Thyroid gland (tissue), 4 donors: ENCODE measurements around the gene KIF25.

Experiments used
- POLR2A ChIP-seq, 2 donors: fragments of 450-650 bp; IDR thresholded peaks; one replicate each; pipeline ENCODE4 v1.6.1; 2017; ENCODE audit warnings: antibody characterized with exemption in 2 of 2, mild to moderate bottlenecking in 2 of 2, moderate library complexity in 1 of 2
- TF ChIP-seq, protein P1 (sequence below), 6 experiments: fragments of 200-600 bp in 3 of 6; fragments of 450-650 bp in 3 of 6; sonication (generic) in 3 of 6; IDR thresholded peaks; one replicate each; pipeline ENCODE4 v1.5.1; 2016 to 2019; ENCODE audit warnings: antibody characterized with exemption in 6 of 6, mild to moderate bottlenecking in 2 of 6, inconsistent platforms in 1 of 6, moderate library complexity in 1 of 6

DNA sequence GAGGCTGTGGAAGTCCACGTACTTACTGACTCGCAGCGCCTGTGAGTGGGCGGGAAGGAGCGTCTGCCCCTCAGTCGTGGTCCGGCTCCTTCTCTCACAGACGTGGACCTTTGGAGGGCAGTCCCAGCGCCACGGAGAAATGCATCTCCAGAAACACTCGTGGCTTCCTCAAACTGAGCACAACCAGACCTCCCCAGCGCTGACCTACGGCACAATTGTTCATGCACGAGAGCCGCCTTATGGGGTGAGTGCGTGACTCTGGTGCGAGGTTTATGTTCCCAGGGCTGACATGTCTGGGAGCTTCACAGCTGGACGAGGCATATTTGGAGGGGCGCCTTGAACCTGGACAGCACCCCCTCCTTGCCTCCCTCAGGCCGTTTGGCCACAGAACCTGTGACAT, 51.8 kb downstream of the KIF25 start:
- TF ChIP-seq, protein P1, sequence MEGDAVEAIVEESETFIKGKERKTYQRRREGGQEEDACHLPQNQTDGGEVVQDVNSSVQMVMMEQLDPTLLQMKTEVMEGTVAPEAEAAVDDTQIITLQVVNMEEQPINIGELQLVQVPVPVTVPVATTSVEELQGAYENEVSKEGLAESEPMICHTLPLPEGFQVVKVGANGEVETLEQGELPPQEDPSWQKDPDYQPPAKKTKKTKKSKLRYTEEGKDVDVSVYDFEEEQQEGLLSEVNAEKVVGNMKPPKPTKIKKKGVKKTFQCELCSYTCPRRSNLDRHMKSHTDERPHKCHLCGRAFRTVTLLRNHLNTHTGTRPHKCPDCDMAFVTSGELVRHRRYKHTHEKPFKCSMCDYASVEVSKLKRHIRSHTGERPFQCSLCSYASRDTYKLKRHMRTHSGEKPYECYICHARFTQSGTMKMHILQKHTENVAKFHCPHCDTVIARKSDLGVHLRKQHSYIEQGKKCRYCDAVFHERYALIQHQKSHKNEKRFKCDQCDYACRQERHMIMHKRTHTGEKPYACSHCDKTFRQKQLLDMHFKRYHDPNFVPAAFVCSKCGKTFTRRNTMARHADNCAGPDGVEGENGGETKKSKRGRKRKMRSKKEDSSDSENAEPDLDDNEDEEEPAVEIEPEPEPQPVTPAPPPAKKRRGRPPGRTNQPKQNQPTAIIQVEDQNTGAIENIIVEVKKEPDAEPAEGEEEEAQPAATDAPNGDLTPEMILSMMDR (IDR thresholded peaks at IDR 0.05) = no peak
- no peak for TF ChIP-seq POLR2A (IDR thresholded peaks at IDR 0.05)
